ENCODE measurements around the gene PLEKHB1.
"Not testable (repeated sequence)": the region's sequence is repeated elsewhere in the genome, so short reads cannot be mapped to it uniquely, and the experiment has no call there.

Gene PLEKHB1

DNA sequence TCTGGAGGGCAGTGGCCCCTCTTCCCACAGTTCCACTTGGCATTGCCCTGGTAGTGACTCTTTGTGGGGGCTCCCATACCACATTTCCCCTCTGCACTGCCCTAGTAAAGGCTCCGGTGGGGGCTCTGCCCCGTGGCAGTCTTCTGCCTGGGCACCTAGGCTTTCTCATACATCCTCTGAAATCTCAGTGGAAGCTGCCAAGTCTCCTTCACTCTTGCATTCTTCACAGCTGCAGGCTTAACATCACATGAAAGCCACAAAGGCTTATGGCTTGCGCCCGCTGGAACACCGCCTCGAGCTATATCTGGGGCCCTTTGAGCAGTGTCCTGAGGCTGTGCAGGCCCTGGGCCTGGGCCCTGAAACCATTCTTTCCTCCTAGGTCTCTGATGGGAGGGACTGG is 25.3 kb downstream of the PLEKHB1 start:
- no peak for DNase-seq

GRCh38 chr11:73676552-73676951 is 30.2 kb downstream of the PLEKHB1 start:
- not testable (repeated sequence) for DNase-seq

- no peak for DNase-seq
These were observed 34.3 kb downstream of the PLEKHB1 start for GRCh38 chr11:73680687-73681086.

GRCh38 chr11:73693899-73694525 is 47.6 kb downstream of the PLEKHB1 start:
- DNase-seq: no peak

- DNase-seq: no peak
These were observed 58.7 kb downstream of the PLEKHB1 start for GRCh38 chr11:73705053-73705452.

DNA sequence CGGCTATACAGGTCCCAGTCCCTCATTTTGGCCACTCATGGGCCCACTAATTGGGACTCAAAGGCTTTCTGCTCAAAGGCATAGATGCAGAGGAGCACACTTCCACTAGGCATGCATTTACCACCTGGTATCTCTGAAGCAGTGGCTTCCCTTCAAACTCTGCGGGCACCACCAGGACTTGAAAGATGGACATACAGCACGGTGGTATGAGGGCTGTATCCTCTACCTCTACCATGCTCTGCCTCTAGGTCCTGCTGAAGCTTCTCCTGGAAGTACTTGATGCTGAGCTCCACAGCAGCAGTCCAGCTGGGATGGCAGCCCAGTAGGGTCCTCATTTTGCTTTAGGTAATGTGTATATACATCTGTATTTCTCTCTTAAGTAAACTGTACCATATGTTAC is 64.6 kb downstream of the PLEKHB1 start:
- DNase-seq: no peak

Measured in nucleus accumbens (tissue), 56 donors.